Measurements from ENCODE around the gene GPR37. TPM values are rescaled to one million over a fixed set of nuclear protein-coding genes. Genes with fewer than 3 reads are reported as not detected.
A peak's percentile ranks its signal among the peaks of the same experiment; 100 is the strongest.

GPR37 gene
- total RNA-seq, 6 experiments from 2014 or later: 8.9 to 16.0 (median 14.3) TPM

DNA sequence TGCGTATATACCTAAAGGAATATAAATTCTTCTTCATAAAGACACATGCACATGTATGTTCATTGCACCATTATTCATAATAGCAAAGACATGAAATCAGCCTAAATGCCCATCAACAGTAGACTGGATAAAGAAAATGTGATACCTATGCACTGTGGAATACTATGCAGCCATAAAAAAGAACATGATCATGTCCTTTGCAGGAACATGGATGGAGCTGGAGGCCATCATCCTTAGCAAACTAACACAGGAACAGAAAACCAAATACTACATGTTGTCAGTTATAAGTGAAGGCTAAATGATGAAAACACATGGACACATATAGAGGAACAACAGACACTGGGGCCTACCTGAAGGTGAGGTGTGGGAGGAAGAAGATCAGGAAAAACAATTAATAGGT lies 48.7 kb downstream of the GPR37 start:
- no peaks in the 10 kb centered on the region for H3K36me3 ChIP-seq
- no CpG with 5 or more reads among the region's 1 CpG for WGBS (ENCODE audit: insufficient coverage, low coverage, low lambda C conversion rate, missing lambda C conversion rate)
- no peak overlapping the region for H3K27ac ChIP-seq
- DNase-seq (no peak), ATAC-seq (no peak)
- H3K9me3 ChIP-seq: no peaks in the 10 kb centered on the region
- intact Hi-C loops (cut with DNase I): no loop called here
- TF ChIP-seq, protein P1, sequence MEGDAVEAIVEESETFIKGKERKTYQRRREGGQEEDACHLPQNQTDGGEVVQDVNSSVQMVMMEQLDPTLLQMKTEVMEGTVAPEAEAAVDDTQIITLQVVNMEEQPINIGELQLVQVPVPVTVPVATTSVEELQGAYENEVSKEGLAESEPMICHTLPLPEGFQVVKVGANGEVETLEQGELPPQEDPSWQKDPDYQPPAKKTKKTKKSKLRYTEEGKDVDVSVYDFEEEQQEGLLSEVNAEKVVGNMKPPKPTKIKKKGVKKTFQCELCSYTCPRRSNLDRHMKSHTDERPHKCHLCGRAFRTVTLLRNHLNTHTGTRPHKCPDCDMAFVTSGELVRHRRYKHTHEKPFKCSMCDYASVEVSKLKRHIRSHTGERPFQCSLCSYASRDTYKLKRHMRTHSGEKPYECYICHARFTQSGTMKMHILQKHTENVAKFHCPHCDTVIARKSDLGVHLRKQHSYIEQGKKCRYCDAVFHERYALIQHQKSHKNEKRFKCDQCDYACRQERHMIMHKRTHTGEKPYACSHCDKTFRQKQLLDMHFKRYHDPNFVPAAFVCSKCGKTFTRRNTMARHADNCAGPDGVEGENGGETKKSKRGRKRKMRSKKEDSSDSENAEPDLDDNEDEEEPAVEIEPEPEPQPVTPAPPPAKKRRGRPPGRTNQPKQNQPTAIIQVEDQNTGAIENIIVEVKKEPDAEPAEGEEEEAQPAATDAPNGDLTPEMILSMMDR (IDR thresholded peaks at IDR 0.05): no peak
- no peak for TF ChIP-seq POLR2A (IDR thresholded peaks at IDR 0.05)
- peaks cover 0 to 25% (median 0%) of the 10 kb centered on the region in 4 donors for H3K4me1 ChIP-seq
- no peaks in the 10 kb centered on the region for H3K27me3 ChIP-seq
- H3K4me3 ChIP-seq: no peak overlapping the region

DNA sequence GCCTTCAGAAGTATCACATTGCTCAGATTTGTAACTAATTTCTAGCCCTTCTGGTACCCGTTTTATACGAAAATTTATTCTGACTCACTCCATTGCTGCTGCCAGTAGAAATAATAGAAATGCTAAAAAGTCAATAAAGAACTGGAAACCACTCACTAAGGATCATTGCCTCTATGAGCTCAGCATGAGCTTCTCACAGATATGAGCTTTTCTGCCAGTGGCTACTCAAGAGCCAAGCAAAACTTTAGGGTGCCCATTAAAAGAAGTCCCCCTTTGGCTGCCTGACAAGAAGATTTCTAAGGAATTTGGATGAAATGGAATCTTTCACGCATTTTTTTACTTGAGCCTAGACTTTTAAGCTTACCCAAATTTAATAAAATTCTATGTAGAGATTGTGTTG lies 52.5 kb downstream of the GPR37 start:
- Histone ChIP-seq H3K4me1 (peaks cover 0 to 4% (median 0%) of the 10 kb centered on the region in 4 donors), H3K27ac (no peak overlapping the region), H3K36me3 (no peaks in the 10 kb centered on the region), H3K4me3 (no peak overlapping the region), H3K27me3 (no peaks in the 10 kb centered on the region), H3K9me3 (no peaks in the 10 kb centered on the region)
- 64% methylated on average over 3 of the region's 3 CpGs for WGBS (ENCODE audit: insufficient coverage, low coverage, low lambda C conversion rate, missing lambda C conversion rate)
- intact Hi-C loops (cut with DNase I): no loop called here
- DNase-seq (no peak), ATAC-seq (no peak)
- no peak for TF ChIP-seq POLR2A (IDR thresholded peaks at IDR 0.05)
- TF ChIP-seq, protein P1 (IDR thresholded peaks at IDR 0.05): no peak

DNA sequence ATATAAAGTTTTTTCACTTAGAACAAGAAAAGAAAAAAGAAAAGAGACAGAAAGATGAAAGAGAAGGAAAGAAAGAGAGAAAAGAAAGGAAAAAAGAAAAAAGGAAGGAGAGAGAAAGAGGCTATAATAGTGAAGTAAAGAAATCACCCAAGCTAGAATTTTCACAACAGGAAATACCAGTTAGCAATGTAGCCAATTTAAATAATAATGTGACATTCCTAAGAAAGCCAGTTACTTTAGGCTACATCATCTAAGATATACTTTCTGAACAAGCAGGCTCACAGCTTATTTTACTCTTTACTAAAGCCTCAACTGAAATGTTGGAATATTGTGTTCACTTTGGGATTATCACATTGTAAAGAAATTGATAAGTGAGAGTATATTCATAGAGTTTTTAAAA lies 53.6 kb downstream of the GPR37 start:
- Histone ChIP-seq H3K4me1 (no peaks in the 10 kb centered on the region), H3K4me3 (no peak overlapping the region), H3K27ac (no peak overlapping the region), H3K27me3 (no peaks in the 10 kb centered on the region), H3K9me3 (no peaks in the 10 kb centered on the region), H3K36me3 (no peaks in the 10 kb centered on the region)
- DNase-seq: no peak
- TF ChIP-seq, protein P1 (IDR thresholded peaks at IDR 0.05): no peak
- TF ChIP-seq POLR2A (IDR thresholded peaks at IDR 0.05): no peak
- ATAC-seq: no peak
- intact Hi-C loops (cut with DNase I): no loop called here

DNA sequence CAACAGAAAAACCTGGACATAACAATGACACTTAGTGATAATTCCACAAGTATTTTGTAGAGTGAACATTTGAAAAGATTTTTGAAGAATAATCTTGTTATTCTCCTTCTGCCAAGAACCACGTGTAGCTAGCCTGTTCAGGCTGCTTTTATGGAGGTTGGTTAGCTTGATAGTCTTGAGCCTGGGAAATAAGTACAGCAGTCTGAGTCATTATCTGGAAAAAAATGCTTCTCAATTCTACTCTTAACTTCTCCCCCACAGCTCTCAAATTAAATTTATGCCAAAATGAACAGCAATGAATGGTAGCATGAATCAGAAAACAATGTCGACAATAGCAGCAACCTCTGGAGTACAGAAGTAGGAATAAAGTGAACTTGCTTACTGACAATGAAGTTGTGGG lies 63.2 kb downstream of the GPR37 start:
- Histone ChIP-seq H3K27ac (no peak overlapping the region), H3K27me3 (no peaks in the 10 kb centered on the region), H3K4me3 (no peak overlapping the region), H3K36me3 (no peaks in the 10 kb centered on the region), H3K4me1 (no peaks in the 10 kb centered on the region), H3K9me3 (no peaks in the 10 kb centered on the region)
- 60% methylated on average over 2 of the region's 2 CpGs for WGBS (ENCODE audit: insufficient coverage, low coverage, low lambda C conversion rate, missing lambda C conversion rate)
- ATAC-seq (peak in 1 of 4 donors; percentile 34), DNase-seq (no peak)
- intact Hi-C loops (cut with DNase I): no loop called here
- TF ChIP-seq, protein P1 (IDR thresholded peaks at IDR 0.05): no peak
- TF ChIP-seq POLR2A (IDR thresholded peaks at IDR 0.05): no peak

DNA sequence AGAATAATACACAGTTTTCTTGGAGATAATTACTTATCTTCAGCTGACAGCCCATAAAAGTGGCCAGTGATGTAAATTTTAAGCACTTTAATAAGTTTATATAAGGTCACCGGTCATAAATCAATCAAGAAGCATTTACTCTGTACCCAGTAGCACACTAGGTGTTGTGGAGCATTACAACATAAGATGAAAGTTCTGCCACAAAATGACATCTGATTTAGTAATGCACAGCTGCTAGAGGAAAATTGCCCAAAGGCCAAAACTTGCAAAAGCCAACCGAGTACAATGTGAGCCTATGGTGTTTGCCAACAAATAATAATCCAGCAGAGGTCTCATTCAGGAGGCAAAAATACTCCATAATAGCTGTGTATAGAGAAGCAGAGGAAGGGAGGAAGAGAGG lies 63.6 kb downstream of the GPR37 start:
- ATAC-seq (peak; percentile 64 to 95 (median 80)), DNase-seq (no peak)
- no peak overlapping the region for H3K27ac ChIP-seq
- no peak overlapping the region for H3K4me3 ChIP-seq
- no peaks in the 10 kb centered on the region for H3K27me3 ChIP-seq
- WGBS (ENCODE audit: insufficient coverage, low coverage, low lambda C conversion rate, missing lambda C conversion rate): 13% methylated on average over 2 of the region's 2 CpGs
- TF ChIP-seq, protein P1 (IDR thresholded peaks at IDR 0.05): no peak
- TF ChIP-seq POLR2A (IDR thresholded peaks at IDR 0.05): no peak
- no peaks in the 10 kb centered on the region for H3K9me3 ChIP-seq
- H3K36me3 ChIP-seq: no peaks in the 10 kb centered on the region
- no peaks in the 10 kb centered on the region for H3K4me1 ChIP-seq
- intact Hi-C loops (cut with DNase I): no loop called here

All from right lobe of liver (tissue), 6 donors.